OCI-M2 (cell line): ENCODE measurements around the gene LRP4.

Source experiments
- DNase-seq: peaks from one replicate; lab custom pipeline; 2025; ENCODE audit not compliant: unreplicated experiment; lab: John Stamatoyannopoulos, UW

Gene LRP4

DNA sequence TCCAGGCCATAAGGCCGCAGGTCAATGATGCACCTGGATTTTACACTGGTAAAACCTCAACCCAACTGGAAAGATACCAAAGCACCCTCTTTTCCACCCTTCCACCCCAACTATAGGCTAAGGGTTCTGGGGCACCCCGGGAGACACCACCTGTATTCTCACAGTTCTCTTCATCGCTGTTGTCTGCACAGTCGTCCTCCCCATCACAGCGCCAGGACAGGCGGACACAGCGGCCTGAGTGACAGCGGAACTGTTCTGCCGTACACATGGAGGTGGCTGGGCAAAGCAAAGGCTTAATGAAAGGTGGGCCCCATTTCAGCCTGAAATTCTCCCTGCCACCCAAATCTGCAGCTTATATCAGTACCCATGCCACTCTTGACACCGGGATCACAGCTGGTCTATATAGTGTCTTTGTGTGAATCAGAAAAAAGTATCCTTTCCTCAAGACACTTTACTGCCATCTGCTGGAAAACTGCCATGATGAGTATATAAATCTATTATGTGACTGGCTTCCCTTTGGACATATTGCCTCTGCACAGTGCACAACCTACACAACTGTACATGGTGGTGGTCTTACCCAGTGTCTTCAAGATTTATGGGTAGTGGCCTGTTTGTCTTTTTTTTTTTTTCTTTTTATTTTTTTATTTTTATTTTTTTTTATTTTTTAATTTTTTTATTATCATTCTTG is 21.5 kb downstream of the LRP4 start:
- no peak for DNase-seq

DNA sequence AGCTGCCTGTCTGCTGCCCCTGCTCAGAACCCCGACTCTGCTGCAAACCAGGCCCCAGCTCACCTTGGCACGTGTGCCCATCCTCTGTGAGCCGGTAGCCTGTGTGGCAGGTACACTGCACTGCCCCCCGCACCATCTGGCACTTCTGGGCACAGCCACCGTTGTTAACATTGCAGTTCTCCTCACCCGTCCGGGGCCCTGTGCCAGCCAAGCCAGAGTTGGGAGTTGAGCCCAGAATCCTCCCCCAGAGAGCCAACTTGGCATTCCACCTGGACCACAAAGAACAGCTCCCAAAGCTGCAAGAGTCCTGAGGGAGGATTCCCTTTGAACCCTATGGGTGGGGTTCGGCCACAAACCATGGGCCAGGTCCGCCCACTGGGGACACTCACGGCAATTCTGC is 22.5 kb downstream of the LRP4 start:
- DNase-seq: no peak

DNA sequence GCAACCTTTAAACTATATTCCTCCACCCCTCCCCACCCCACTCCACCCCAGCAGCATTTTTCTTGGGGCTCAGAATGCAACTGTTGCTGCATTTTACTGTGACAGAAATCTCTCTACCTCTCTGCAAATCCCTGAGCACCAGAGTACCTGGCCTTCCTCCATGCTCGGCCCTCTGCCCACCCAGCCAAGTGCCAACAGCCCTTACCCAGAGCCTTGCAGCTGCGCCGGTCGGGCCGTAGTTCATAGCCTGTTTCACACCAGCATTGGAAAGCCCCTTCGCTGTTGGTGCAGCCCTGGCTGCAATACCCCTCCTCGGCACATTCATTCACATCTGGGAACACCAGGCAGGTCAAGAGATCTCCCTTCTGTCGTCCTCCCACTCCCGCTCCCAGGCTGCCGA is 23.4 kb downstream of the LRP4 start:
- no peak for DNase-seq

DNA sequence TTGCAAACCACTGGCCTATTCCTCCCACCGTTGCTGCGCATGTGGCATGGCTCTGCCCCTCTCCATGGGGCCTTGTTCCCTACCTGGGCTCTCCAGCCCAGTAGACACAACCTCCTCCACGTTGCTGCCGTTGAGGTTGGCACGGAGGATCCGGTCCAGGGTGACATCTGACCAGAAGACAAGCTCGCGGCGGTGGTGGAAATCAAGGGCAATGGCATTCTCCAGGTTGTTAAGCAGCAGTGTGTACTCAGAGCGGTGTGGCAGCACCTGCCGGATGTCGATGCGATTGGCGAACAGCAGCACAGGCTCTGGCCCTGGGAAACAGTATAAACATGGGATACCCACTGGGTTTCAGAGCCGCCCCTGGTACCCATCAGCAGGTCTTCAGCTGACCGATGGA is 23.8 kb downstream of the LRP4 start:
- DNase-seq: no peak

DNA sequence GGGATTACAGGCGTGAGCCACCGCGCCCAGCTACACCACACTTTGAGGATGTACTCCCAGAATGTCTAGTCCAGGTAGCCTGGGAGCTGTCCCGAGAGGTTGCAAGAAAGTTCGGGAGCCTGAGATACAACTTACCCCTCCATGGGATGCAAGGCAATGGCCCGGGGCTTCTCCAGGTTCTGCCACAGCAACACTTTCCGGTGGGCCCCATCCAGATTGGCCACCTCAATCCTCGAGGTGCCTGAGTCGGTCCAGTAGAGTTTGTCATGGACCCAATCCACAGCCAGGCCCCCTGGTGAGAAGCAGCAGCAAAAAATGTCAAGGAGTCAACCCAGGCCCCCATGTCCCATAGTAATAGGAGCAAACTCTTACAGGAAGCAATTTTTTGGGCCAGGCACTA is 25.5 kb downstream of the LRP4 start:
- no peak for DNase-seq

DNA sequence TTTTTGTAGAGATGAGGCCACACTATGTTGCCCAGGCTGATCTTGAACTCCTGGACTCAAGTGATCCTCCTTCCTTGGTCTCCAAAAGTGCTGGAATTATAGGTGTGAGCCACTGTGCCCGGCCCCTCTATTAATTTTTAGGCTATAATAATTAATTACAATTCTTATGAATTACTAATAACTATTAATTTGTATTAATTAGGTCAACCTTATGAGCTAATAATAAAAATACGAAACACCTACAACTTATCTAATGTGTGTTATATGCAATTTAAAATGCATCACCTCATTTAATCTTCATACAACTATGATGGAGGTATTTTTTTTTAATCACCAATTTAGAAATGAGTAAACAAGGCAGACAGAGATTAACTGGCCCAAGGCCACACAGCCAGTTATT is 26.2 kb downstream of the LRP4 start:
- no peak for DNase-seq

DNA sequence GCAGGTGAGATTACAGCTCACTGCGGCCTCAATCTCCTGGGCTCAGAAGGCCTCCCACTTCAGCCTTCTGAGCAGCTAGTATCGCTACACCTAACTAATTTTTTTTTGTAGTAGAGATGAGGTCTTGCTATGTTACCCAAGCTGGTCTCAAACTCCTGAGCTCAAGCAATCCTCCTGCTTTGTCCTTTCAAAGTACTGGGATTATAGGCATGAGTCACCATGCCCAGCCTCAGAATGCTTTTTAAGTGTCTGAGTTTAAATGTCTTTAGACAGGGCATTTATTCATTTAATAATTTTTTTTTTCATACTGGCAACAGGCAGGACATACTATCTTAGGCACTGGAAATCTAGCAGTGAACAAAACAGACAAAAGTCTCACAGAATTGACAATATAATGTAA is 27.7 kb downstream of the LRP4 start:
- no peak for DNase-seq

DNA sequence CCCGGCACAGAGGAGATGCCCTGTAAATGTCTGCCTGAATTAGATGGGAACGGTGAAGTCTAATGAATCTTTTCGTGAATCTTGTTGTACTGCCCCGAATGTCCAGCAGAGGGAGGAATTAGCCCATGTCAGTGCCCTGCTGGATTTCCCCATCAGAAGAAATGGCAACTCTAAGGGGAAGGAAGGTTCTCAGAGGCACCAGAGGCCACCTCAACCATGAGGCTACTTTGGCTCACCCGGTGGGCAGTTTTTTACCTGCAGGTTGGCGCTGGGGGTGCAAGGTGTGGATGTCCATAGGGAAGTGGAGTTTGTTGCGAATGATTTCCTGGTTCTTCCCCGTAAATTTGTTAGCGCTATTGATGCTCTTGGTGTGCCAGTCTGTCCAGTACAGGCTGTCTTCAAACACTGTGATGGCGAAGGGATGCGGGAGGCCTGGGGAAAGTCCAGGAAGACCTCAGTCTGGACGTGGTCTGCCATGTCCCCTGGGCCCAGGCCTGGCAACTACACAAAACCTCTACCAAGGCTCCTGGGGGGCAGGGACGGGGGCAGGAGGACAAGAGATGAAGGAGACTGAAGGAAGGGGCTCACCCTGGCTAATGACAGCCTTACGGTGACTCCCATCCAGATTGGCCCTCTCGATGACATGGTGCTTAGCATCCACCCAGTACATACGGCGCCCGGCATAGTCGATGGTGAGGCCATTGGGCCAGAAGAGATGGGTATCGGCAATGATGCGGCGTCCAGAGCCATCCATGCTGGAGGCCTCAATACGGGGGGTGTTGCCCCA is 28.5 kb downstream of the LRP4 start:
- peak; percentile 41 for DNase-seq

DNA sequence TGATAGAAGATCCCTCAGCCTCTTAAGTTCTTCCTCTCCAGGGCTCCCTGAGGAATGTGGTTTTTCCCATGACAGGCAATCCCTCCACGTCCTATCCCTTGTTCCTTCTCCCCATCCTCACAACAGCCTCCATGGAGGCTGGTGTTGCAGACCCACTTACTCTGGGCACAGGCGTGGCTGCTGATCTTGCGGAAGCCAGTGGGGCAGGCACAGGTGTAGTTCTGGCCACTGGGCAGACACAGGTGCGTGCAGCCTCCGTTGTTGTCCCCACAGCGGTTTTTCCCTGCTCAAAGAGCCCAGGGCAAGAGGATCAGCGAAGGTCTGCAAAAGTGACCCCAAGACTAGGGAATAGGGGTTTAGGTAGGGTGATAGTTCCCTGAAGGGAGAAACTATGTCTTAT is 29.1 kb downstream of the LRP4 start:
- DNase-seq: no peak

DNA sequence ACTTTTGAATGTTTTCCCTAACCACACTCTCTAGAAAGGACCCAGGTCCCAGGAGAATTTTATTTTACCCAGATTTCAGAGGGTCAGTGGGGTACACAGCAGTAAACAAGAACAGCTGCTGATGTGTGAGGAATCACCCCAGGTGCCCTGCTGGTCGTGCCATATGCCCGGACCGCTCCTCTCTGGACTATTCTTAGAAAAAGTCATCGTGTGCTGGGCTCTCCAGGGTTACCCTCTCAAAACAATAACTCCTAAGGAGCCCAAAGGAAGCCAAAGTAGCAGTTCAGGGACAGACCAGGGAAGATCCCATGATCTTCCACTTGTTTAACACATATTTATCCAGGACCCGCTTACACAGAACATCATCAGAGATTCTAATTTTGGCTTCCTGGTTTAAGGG is 29.7 kb downstream of the LRP4 start:
- DNase-seq: no peak

DNA sequence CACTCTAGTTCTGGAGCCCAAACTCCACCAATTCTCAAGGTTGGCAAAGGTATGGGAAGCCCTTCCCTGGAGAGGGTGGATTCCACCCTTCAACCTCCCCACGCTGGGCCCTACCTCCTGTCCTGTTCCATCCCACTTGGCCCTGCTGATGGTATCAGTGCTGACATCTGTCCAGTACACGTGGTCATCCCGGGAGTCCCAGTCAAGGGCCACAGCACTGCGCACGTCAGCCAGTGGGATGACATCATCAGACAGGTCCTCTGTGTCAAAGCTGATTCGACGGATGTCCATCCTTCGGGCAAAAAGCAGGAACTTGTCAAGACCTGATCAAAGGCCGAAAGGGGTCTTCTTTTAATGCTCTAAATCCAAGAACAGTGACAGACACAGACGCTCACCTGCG is 32.1 kb downstream of the LRP4 start:
- DNase-seq: no peak

DNA sequence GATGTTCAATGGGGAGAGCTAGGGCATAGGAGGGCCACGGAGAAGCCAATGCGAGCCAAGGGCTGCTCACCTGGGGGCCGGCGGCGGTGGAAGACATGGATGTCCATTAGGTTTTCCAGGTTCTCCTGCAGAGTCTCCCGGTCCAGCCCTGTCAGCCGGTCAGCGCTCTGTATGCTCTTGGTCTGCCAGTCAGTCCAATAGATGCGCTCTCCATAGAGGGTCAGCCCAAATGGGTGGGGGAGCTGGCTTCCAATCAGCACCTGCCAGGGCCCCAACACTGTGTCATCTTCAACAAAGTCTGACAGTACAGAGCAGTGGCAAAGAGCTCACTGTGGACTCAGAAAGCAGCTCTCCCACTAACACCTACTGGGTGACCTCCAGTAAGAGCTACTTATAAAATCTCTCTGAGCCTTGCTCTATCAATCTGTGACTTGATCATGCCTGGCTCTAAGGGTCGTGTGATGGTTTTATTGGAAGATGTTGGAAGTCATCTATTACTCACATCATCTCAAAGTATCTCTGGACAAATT is 39.2 kb downstream of the LRP4 start:
- DNase-seq: no peak

DNA sequence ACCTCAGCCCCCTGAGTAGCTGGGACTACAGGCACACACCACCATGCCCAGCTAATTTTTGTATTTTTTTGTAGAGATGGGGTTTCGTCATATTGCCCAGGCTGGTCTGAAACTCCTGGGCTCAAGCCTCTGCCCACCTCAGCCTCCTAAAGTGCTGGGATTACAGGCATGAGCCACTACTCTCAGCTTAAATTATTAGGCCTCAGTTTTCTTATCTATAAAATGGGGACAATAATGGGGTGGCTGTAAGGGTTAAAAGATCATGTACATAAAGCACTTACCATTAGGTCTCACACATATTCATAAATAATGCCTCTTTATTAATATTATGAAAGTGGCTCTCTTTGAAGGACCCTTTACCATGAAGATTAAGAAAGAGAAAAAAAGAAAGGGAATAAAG is 40.8 kb downstream of the LRP4 start:
- no peak for DNase-seq

DNA sequence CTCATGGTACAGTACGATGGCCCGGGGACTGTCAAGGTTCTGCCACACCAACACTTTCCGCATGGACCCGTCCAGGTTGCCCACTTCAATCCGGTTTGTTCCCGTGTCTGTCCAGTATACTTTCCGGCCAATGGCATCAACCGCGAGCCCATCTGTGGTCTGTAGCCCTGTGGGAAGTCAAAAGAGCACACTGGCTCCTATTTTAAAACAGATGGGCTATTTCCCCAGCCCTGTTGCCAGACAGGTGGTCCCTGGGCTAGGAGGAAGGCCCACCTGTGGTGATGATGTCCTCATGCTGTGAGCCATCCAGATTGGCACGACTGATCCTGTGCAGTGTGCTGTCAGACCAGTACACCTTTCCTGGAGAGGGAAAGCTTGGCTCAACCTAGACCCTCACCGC is 41.9 kb downstream of the LRP4 start:
- no peak for DNase-seq

DNA sequence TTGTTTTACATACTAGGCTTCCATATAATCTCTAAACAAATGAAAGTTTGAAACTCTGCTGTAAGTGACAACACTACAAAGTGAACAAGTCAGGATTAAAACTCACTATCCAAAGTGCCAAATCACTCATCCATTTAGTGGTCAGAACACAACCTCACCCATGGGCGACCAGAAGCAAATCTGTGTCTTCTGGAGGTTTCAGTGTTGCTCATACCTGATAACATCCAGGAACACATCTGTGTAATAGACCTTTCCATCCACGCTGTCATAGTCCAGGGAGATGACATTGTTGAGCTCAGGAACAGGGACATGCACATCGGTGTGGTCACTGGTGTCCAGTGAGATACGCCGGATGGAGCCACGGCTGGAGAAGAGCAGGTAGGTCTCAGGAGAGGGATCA is 43.8 kb downstream of the LRP4 start:
- DNase-seq: no peak

DNA sequence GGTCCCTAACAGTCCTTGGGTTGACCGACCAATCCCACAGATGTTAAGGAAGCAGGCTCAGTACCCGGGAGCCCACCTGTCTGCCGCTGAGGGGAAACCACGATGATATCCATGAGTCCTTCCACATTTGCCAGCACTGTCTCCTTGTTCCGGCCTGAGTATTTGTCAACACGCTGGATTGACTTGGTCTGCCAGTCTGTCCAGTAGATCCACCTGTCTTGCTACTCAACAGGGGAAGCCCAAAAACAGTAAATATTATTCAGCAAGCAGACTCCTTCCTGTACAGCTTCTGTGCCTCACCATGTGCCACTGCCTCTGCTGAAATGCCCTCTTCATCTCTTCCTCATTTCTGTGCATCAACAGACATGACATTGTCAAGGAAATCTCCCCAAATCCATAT is 49.4 kb downstream of the LRP4 start:
- DNase-seq: no peak

DNA sequence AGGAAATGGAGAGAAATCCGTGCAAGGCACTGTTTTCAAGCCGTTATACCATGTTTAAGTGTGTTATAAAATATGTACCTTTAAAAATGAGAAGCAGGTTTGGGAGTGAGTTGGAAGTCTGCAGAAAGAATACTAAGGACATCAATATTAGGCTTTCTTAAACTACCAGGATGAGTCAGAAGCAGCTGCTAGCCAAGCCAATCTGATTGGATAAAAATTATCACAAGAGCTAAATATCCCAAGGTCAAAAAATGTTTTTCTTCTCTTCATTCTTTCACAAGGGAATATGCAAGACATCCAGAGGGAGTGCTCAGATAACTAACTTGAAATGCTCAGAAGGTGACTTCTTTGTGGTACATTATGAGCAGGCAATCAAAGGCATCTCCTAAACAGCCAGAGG is 53.0 kb downstream of the LRP4 start:
- DNase-seq: no peak

DNA sequence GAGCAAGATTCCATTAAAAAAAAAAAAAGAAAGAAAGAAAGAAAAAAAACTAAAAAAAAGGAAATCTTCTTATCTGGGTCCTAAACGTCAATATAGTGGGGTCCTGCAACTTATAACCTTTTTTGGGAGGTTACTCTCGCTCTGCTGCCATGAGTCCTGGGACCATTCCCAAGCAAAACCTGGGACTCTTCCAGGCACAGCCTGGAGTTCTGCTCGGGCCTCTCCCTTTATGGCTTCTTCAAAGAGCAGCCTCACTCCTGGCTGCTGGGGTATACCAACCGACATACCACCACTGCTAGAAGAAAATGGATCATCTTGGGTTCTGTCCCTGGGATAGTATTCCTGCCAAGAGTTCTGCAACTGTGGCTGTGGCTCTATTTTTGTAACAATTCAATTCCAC is 58.1 kb downstream of the LRP4 start:
- no peak for DNase-seq

DNA sequence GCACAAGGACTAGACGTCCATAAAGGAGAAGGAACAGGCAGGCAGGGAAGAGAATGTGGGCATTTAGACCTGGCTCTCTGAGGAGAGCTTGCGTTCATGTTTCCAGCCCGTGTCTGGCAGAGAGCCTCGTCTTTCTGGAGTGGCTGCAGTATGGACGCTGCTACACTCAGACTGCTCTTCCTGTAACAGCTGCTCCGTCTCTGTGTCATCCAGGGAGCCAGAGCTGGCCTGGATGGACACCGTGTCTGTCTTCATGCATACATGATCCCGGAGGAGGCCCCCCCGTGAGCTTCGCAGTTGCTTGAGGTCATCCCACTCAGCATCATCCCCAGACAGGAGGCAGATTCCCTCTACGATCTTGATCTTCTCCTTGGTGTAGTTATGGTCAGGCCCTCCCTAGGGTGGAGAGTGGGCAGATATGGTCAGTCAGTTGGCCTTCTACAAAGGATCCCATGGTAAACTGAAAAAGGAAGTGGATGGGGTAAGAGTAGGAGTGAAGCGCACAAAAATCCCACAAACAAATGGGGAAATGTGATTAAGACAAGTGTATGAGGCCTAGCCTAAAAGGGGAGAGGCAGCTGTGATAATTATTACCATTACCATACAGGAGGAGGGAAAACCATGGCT is 59.3 kb downstream of the LRP4 start:
- peak; percentile 20 for DNase-seq

DNA sequence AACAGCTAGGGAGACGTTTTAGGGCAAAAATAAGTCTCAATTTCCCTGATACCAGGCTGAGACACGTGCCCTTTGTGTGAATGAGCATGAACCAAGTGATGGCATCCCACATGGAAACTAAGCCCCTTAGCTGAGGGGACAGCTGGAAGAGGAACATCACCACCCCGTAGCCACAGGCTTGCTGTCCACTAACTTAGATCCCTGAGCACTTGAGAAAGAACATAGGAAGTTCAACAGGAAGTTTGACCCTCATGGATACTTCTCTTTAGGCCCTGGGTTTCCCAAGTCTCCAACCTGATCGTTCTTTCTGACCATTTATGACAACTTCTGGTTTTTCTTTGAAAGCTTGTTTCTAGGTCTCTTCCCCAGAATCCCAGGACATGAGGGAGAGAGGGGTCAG is 60.7 kb downstream of the LRP4 start:
- DNase-seq: no peak

DNA sequence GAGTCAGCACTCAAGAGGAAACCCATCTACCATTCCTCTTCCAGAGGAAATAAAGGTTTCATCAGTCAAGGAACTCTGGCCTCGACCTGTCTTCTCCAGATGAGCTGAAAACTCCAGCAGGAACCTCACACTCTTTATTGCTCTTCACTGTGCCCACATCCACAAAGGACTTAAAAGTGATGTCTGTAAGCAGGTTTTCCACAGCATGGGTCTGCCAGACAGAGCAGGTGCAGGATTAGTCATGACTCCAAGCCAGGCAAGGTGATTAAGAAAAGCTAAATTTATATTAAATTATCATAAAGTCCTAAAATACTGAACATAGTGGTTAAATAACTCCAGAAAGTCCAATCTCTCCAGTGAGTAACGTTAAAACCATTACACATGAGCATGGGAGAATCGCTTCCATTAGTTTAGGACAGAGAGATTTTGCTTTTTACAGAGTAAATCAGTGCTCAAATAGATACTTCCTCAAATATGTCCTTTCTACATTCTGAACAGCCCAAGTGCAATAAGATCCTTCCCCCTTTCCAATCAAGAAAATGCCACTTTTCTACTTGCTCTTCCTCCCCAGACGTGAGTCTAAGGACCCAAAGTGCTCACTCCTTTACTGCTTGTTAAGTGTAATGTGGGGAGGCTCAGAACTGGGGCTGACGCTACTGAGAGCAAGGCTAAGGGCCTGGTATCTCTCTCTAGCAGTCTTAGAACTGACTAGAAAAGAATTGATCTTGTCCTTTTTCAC is 61.6 kb downstream of the LRP4 start:
- DNase-seq: no peak

DNA sequence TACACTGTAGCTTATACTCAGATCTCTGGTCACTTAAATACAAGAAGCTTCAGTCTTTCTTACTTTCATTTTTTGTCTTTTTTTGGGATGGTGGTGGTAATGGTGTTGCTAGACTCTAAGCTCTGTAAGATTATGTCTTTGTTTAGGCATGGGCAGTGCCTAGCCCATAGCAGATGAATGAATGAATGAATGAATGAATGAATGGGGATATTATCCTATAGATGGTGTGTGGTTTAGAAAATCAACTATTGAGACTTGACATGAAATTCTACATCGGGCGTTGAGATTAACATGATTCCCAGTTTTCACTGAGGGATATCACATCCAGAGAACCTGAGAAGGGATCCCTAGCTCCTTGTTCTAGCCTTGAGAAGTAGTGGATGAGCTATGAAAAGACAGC is 62.5 kb downstream of the LRP4 start:
- no peak for DNase-seq
